IMR-90 (cell line): ENCODE measurements around the gene PM20D1. TPM values are rescaled to one million over a fixed set of nuclear protein-coding genes. Genes with fewer than 3 reads are reported as not detected.

ENCODE experiments used
- ATAC-seq: fragments of 200-7000 bp; cut with Tn5 transposase; 2 replicates; pipeline ENCODE4 v1.9.1; 2020; ENCODE audit warnings: low read depth, mild to moderate bottlenecking, moderate library complexity
- BruUV-seq: library from RNA; stranded (reverse); fragments of 400-500 nt; replicated peaks from 2 replicates; lab custom pipeline; 2021; lab: Mats Ljungman, UMichigan
- CTCF ChIA-PET: fragments of 300-600 bp; formaldehyde crosslinking; extraction: SDS; loops from one replicate; lab custom pipeline; 2021; ENCODE audit warnings: antibody characterized with exemption; lab: Yijun Ruan, JAX
- POLR2A ChIA-PET: fragments of 300-600 bp; sonication (Branson Sonifier 250); formaldehyde crosslinking; loops from one replicate; lab custom pipeline; 2022; ENCODE audit warnings: antibody characterized with exemption; ENCODE audit not compliant: unreplicated experiment; lab: Charles Lee
- DNase-seq: peaks from one replicate; pipeline ENCODE4 v3.0.0; 2013
- H2AFZ ChIP-seq: replicated peaks from 2 replicates; pipeline ENCODE3; 2013; ENCODE audit warnings: low read length, mild to moderate bottlenecking; ENCODE audit not compliant: poor library complexity
- H2AK5ac ChIP-seq: 2 replicates; pipeline ENCODE4 v1.6.1; 2013; ENCODE audit warnings: low read depth, low read length, inconsistent platforms
- H2AK9ac ChIP-seq: replicated peaks from 2 replicates; pipeline ENCODE3; 2013; ENCODE audit warnings: mild to moderate bottlenecking, low read depth, low read length, moderate library complexity; ENCODE audit not compliant: poor library complexity
- H2BK120ac ChIP-seq: 2 replicates; pipeline ENCODE4 v1.6.1; 2013; ENCODE audit warnings: low read depth, low read length, inconsistent platforms
- H2BK15ac ChIP-seq: 3 replicates; pipeline ENCODE4 v1.6.1; 2013; ENCODE audit warnings: low read depth, low read length, inconsistent platforms
- H2BK20ac ChIP-seq: 2 replicates; pipeline ENCODE4 v1.6.1; 2013; ENCODE audit warnings: low read depth, mild to moderate bottlenecking, inconsistent platforms, low read length, moderate library complexity
- H2BK5ac ChIP-seq: 2 replicates; pipeline ENCODE4 v1.6.1; 2013; ENCODE audit warnings: mild to moderate bottlenecking, low read depth, low read length, inconsistent platforms; ENCODE audit not compliant: poor library complexity, severe bottlenecking
- H3K14ac ChIP-seq: replicated peaks from 2 replicates; pipeline ENCODE4 v1.6.1; 2013; ENCODE audit warnings: low read depth, low read length, inconsistent platforms
- H3K18ac ChIP-seq: 2 replicates; pipeline ENCODE4 v1.6.1; 2013; ENCODE audit warnings: low read depth, low read length, control low read depth
- H3K23ac ChIP-seq: 2 replicates; pipeline ENCODE4 v1.6.1; 2013; ENCODE audit warnings: low read depth, low read length, inconsistent platforms
- H3K27ac ChIP-seq: 2 replicates; pipeline ENCODE4 v1.5.1; 2013; ENCODE audit warnings: mild to moderate bottlenecking, control low read depth, low read length; ENCODE audit not compliant: insufficient read depth
- H3K27me3 ChIP-seq: 2 replicates; pipeline ENCODE4 v1.6.1; 2013; ENCODE audit warnings: low read length; ENCODE audit not compliant: control insufficient read depth, insufficient read depth
- H3K36me3 ChIP-seq: 2 replicates; pipeline ENCODE4 v1.6.1; 2013; ENCODE audit warnings: low read length, mixed read lengths; ENCODE audit not compliant: control insufficient read depth, insufficient read depth
- H3K4ac ChIP-seq: 2 replicates; pipeline ENCODE4 v1.6.1; 2013; ENCODE audit warnings: low read depth, low read length, inconsistent platforms
- H3K4me1 ChIP-seq: 2 replicates; pipeline ENCODE4 v1.6.1; 2013; ENCODE audit warnings: low read length, mixed read lengths; ENCODE audit not compliant: control insufficient read depth, insufficient read depth
- H3K4me2 ChIP-seq: 2 replicates; pipeline ENCODE4 v1.6.1; 2013; ENCODE audit warnings: low read depth, mild to moderate bottlenecking, control low read depth, low read length, moderate library complexity
- H3K4me3 ChIP-seq: 2 replicates; pipeline ENCODE4 v1.5.1; 2013; ENCODE audit warnings: low read depth, mild to moderate bottlenecking, control low read depth, low read length, moderate library complexity; ENCODE audit not compliant: insufficient read depth
- H3K56ac ChIP-seq: 2 replicates; pipeline ENCODE4 v1.6.1; 2013; ENCODE audit warnings: low read length, inconsistent platforms; ENCODE audit not compliant: insufficient read depth; ENCODE audit errors: extremely low read depth
- H3K79me1 ChIP-seq, 2 experiments: 2 replicates each; pipeline ENCODE4 v1.6.1; 2013; ENCODE audit warnings: low read length in 2 of 2, inconsistent platforms in 1 of 2, low read depth in 1 of 2
- H3K9ac ChIP-seq: 2 replicates; pipeline ENCODE4 v1.6.1; 2013; ENCODE audit warnings: low read depth, low read length, control low read depth
- H3K9me1 ChIP-seq: 2 replicates; pipeline ENCODE4 v1.6.1; 2013; ENCODE audit warnings: low read length, inconsistent platforms; ENCODE audit not compliant: insufficient read depth
- H3K9me3 ChIP-seq: 2 replicates; pipeline ENCODE4 v1.6.1; 2013; ENCODE audit warnings: low read length; ENCODE audit not compliant: control insufficient read depth, insufficient read depth
- H4K20me1 ChIP-seq: 2 replicates; pipeline ENCODE4 v1.6.1; 2013; ENCODE audit warnings: low read length, inconsistent platforms; ENCODE audit not compliant: insufficient read depth
- H4K5ac ChIP-seq: 2 replicates; pipeline ENCODE4 v1.6.1; 2013; ENCODE audit warnings: mild to moderate bottlenecking, low read depth, low read length, control low read depth
- H4K8ac ChIP-seq, 2 experiments: 2 replicates each; pipeline ENCODE4 v1.6.1; 2013; ENCODE audit warnings: low read depth in 2 of 2, low read length in 2 of 2, control low read depth in 1 of 2, inconsistent platforms in 1 of 2
- H4K91ac ChIP-seq: 2 replicates; pipeline ENCODE4 v1.6.1; 2013; ENCODE audit warnings: low read depth, low read length, inconsistent platforms; ENCODE audit not compliant: insufficient read depth
- CEBPB ChIP-seq: IDR thresholded peaks from 2 replicates; pipeline ENCODE4 v1.6.1; 2012; ENCODE audit warnings: low read depth, low read length, improper control_type of control experiment
- FOS ChIP-seq: fragments of 150-350 bp; IDR thresholded peaks from 2 replicates; pipeline ENCODE4 v1.6.1; 2016; ENCODE audit warnings: low read depth, low read length
- MAZ ChIP-seq: IDR thresholded peaks from 2 replicates; pipeline ENCODE4 v1.6.1; 2012; ENCODE audit warnings: low read depth, mild to moderate bottlenecking, low read length, improper control_type of control experiment, moderate library complexity, borderline replicate concordance
- MXI1 ChIP-seq: IDR thresholded peaks from 2 replicates; pipeline ENCODE4 v1.6.1; 2012; ENCODE audit warnings: low read depth, mild to moderate bottlenecking, low read length, moderate library complexity, borderline replicate concordance
- RFX5 ChIP-seq: IDR thresholded peaks from 2 replicates; pipeline ENCODE4 v1.8.0; 2012; ENCODE audit warnings: low read depth, mild to moderate bottlenecking, low read length, moderate library complexity
- dilution Hi-C: fragments of 300-500 bp; cut with HindIII; formaldehyde crosslinking; loops from one replicate; pipeline ENCODE4 v1.14.3; 2018; ENCODE audit warnings: low sequenced_read_pairs; ENCODE audit not compliant: unreplicated experiment
- in situ Hi-C: fragments of 300-500 bp; cut with MboI; formaldehyde crosslinking; loops from 3 replicates; pipeline ENCODE4 v1.14.3; 2019; ENCODE audit warnings: low sequenced_read_pairs, inconsistent platforms, mixed read lengths
- intact Hi-C: fragments of 100-400 bp; cut with micrococcal nuclease; formaldehyde crosslinking; loops from 2 replicates; pipeline ENCODE4 v1.10.0; 2022
- polyA plus RNA-seq, 3 experiments: library from polyadenylated mRNA; depleted of rRNA; stranded (reverse); fragments of >200 nt; gene quantifications; 2 replicates each; pipeline ENCODE4 v1.2.3, GENCODE V29; 2012; ENCODE audit warnings: low replicate concordance in 1 of 3
- total RNA-seq: library from RNA; depleted of rRNA; stranded (reverse); fragments of >200 nt; gene quantifications from 2 replicates; pipeline ENCODE4 v1.2.3, GENCODE V29; 2012
- TF ChIP-seq, protein P1 (sequence below): conservative IDR thresholded peaks from 2 replicates; pipeline ENCODE4 v1.5.1; 2012; ENCODE audit warnings: mild to moderate bottlenecking, low read depth, low read length, improper control_type of control experiment
- TF ChIP-seq, protein P2 (sequence below): fragments of 150-350 bp; IDR thresholded peaks from 2 replicates; pipeline ENCODE4 v1.6.1; 2017; ENCODE audit warnings: mild to moderate bottlenecking, antibody characterized with exemption, low read length, low read depth

Gene PM20D1
- total and polyA plus RNA-seq, 2 of the 4 experiments (the other 2 are of a cell fraction), result not detected

DNA sequence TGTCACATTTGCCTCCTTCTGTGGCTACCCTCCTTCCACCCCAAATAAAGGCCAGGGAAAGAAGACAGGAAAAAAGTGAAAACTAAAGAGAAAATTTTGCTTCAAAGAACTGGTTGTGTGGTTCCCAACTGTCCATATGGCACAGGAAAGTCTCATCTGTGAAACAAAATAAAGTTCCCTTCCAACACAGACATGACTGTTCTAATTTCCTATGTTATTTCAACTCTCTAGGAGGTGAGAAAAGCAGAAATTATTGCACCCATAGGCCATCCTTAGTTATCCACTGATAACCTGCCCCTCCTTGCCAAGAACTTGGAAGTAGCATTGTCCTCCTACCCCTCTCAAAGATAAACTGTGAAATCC lies 66.5 kb downstream of the PM20D1 start:
- H2BK15ac ChIP-seq, result no peak overlapping the region
- in situ Hi-C loops, result no loop called here
- no peak for ATAC-seq

More for the DNA sequence above, 66.5 kb downstream of the PM20D1 start:
- H4K91ac ChIP-seq, result no peak overlapping the region
- H3K4me2 ChIP-seq, result no peak overlapping the region
- no peak overlapping the region for H2AK5ac ChIP-seq
- no peaks in the 10 kb centered on the region for H4K20me1 ChIP-seq
- H3K27me3 ChIP-seq, result peaks cover 2% of the 10 kb centered on the region
- no peak overlapping the region for H4K8ac ChIP-seq
- no peak overlapping the region for H4K5ac ChIP-seq
- no peak overlapping the region for H2BK120ac ChIP-seq
- no peak overlapping the region for H2BK5ac ChIP-seq
- no peak overlapping the region for H3K9ac ChIP-seq
- no peaks in the 10 kb centered on the region for H3K4me1 ChIP-seq
- BruUV-seq, result no TSS peak
- H3K27ac ChIP-seq, result no peak overlapping the region
- no peak overlapping the region for H3K56ac ChIP-seq
- peaks cover 3% of the 10 kb centered on the region; the same call in 1 of the 2 replicates for H3K9me1 ChIP-seq
- H3K14ac ChIP-seq, result no peak overlapping the region
- POLR2A ChIA-PET, result no interaction called here
- CTCF ChIA-PET, result interaction anchor here (0.6 kb wide), 1 partner anchor 124 kb away, joined by 3 read pairs; no protein-coding TSS in a partner anchor
- H3K18ac ChIP-seq, result no peak overlapping the region
- H3K79me1 ChIP-seq, result no peaks in the 10 kb centered on the region
- no peak overlapping the region for H3K23ac ChIP-seq
- no peak overlapping the region for H2BK20ac ChIP-seq
- intact Hi-C loops, result no loop called here
- no peak overlapping the region for H3K4ac ChIP-seq
- DNase-seq, result no peak
- H3K36me3 ChIP-seq, result no peaks in the 10 kb centered on the region
- dilution Hi-C loops, result no loop called here
- TF ChIP-seq, protein P1, sequence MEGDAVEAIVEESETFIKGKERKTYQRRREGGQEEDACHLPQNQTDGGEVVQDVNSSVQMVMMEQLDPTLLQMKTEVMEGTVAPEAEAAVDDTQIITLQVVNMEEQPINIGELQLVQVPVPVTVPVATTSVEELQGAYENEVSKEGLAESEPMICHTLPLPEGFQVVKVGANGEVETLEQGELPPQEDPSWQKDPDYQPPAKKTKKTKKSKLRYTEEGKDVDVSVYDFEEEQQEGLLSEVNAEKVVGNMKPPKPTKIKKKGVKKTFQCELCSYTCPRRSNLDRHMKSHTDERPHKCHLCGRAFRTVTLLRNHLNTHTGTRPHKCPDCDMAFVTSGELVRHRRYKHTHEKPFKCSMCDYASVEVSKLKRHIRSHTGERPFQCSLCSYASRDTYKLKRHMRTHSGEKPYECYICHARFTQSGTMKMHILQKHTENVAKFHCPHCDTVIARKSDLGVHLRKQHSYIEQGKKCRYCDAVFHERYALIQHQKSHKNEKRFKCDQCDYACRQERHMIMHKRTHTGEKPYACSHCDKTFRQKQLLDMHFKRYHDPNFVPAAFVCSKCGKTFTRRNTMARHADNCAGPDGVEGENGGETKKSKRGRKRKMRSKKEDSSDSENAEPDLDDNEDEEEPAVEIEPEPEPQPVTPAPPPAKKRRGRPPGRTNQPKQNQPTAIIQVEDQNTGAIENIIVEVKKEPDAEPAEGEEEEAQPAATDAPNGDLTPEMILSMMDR, result no peak
- TF ChIP-seq, protein P2, sequence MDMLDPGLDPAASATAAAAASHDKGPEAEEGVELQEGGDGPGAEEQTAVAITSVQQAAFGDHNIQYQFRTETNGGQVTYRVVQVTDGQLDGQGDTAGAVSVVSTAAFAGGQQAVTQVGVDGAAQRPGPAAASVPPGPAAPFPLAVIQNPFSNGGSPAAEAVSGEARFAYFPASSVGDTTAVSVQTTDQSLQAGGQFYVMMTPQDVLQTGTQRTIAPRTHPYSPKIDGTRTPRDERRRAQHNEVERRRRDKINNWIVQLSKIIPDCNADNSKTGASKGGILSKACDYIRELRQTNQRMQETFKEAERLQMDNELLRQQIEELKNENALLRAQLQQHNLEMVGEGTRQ, result no peak
- TF ChIP-seq CEBPB (no peak), MXI1 (no peak), MAZ (no peak), FOS (no peak), RFX5 (no peak)
- no peak overlapping the region for H3K4me3 ChIP-seq
- H2AFZ ChIP-seq, result no peak overlapping the region
- H3K9me3 ChIP-seq, result no peaks in the 10 kb centered on the region
- H2AK9ac ChIP-seq, result no peak overlapping the region
